T-helper 2 cell treated with Interferon-gamma antibody and Interleukin-4, amounts not matched to agents 100 ng/mL and 5 ng/mL, for 36 hours (primary cell): ENCODE results near the gene ALKBH4. TPM values are rescaled to one million over a fixed set of nuclear protein-coding genes. Genes with fewer than 3 reads are reported as not detected.
"Not testable (repeated sequence)": the region's sequence is repeated elsewhere in the genome, so short reads cannot be mapped to it uniquely, and the experiment has no call there.

Experiments
- intact Hi-C: fragments of 100-400 bp; cut with micrococcal nuclease; formaldehyde crosslinking; loops from one replicate; pipeline ENCODE4 v1.15.1; 2023
- total RNA-seq: library from RNA; stranded (reverse); gene quantifications from 2 replicates; pipeline ENCODE4 v1.2.3, GENCODE V29; 2022

Gene ALKBH4
- total RNA-seq, 1 donor from 2014 or later, result 10.2 TPM

GRCh38 chr7:102478314-102479208, 13.9 kb upstream of the ALKBH4 start, which contains the start of gene POLR2J:
Gene POLR2J, minus strand, starts transcription at chr7:102478922. Its CDS starts 62 bp downstream, at chr7:102478860.
- intact Hi-C loops, result not testable (repeated sequence)

GRCh38 chr7:102474736-102475435, 10.2 kb upstream of the ALKBH4 start:
- intact Hi-C loops, result not testable (repeated sequence)

DNA sequence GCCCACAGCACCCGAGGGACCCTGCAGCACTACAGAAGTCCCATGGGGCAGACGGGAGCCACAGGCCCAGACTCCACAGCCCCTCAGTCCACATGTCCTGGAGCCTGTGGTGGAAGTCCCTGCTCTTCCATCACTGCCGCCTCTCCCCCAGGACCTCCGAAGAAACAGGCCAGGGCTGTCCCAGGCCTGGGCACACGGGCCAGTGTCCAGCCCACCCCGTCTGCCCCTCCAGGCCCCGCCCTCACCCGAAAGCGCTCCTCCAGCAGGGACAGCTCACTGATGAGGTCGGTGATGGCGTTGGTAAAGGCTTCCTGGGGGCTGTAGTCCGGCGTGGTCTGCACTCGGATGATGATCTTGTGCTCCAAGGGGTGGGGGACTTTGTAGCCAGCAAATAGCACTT, 9.5 kb upstream of the ALKBH4 start:
- intact Hi-C loops, result not testable (repeated sequence)

GRCh38 chr7:102473271-102473991, 8.8 kb upstream of the ALKBH4 start:
- intact Hi-C loops, result no loop called here

GRCh38 chr7:102472126-102473041, 7.7 kb upstream of the ALKBH4 start:
- intact Hi-C loops, result no loop called here

DNA sequence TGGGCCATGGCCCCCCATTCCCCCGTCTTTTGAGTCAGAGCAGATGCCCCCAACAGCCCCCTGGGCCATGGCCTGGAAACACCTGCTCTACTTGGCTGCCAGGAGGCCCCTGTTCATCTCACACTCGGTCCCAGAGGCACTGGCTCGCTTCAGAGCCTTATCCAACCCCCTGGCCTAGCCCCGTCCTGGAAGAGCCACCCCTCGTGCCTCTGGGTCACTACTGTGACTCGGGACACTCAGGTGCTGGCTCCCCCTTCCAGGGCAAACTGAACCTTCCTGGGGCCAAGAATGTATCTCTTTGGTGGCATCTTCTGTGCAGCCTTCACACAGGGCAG, 7.1 kb upstream of the ALKBH4 start:
- intact Hi-C loops, result no loop called here

DNA sequence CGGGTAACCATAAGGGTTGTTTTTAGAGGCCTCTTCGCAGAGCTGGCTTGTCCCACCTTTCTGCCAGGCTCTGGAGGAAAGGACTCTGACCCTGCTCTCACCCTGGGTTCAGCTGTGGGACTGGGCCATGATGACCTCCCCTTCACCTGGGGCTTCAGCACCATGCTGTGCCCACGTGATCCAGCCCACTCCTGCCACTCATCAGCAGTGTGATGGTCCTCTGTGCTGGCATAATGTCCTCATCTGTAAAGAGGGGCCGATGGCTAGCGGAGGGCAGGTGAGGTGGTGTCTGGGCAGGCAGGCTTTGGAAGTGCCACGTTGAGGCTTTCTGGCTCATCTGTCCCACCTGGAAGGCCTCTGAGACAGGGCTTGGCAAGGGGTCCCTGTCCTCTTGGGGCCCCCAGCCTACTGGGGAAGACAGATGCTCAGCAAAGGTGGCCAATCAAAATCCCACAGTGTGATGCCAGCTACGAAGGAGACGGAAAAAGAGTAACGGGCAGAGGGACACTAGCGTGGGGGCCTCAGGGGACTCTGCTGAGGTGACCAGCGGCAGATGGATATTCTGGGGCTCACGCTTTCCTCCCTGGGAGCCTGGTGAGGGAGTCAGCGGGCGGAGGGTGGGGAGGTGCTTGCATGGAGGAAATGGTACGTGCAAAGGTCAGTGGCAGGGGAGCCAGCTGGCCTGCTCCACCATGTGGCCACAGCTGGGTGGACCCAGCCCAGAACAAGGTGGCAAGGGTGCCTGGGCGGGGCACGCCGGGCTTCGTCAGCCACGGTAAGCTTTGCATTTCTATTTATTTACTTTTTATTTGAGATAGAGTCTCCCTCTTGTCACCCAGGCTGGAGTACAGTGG, 5.5 kb upstream of the ALKBH4 start:
- intact Hi-C loops, result loop anchor here (5.0 kb wide), 1 partner anchor 68 kb away; no protein-coding TSS in a partner anchor

GRCh38 chr7:102469351-102469971, 4.8 kb upstream of the ALKBH4 start:
- intact Hi-C loops, result loop anchor here (5.0 kb wide), 1 partner anchor 67 kb away; no protein-coding TSS in a partner anchor

- intact Hi-C loops, result loop anchor here (5.0 kb wide), 1 partner anchor 66 kb away; no protein-coding TSS in a partner anchor
These were observed 4.1 kb upstream of the ALKBH4 start for GRCh38 chr7:102468478-102469350.

GRCh38 chr7:102467581-102468477, 3.2 kb upstream of the ALKBH4 start:
- intact Hi-C loops, result loop anchor here (5.0 kb wide), 1 partner anchor 66 kb away; no protein-coding TSS in a partner anchor

DNA sequence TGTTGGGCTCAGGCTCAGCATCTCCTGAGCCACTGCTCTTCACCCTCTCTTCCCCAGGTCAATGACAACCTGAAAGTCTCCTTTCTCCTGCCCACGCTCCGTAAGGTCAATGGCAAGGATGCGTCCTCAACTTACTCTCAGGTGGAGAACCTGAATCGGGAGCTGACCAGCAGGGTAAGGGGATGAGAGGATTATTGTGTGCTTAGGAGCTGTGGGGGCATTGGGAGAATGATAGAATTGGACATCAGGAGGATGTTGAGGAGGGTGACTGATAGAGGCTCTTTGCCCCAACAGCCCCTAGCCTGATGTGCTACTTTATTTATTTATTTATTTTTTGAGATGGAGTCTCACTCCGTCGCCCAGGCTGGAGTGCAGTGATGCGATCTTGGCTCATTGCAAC, 1.4 kb upstream of the ALKBH4 start:
- intact Hi-C loops, result loop anchor here (5.0 kb wide), 1 partner anchor 64 kb away; no protein-coding TSS in a partner anchor

DNA sequence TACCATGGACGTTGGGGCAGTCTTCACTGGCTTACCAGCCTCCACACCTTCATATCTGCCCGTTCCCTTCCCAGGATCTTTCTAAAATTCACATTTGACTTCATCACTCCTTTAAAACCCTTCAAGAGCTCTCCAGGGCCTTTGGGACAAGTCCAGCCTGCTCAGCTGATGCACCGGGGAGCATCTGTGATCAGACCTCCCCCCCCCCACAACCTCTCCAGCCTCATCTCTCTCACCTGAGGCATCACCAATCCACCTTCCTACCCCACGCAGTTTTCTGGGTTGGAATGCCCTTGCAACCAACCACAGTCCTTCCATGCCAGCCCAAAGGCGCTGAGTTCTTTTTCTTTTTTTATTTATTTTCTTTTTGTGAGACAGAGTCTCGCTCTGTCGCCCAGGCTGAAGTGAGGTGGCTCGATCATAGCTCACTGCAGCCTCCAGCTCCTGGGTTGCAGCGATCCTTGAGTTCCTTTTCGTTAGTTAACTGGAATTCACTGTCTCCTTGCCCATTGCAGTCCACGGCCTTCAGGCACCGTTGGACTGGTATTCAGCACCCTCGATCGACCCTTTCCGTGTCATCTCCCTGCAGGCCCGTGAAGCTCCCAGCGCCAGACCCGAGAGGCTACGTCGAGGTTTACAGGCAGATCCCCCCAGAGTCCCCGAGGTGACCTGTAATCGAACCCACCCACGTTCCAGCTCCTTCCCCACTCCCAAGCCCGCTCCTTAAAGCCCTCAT, 654 bp downstream of the ALKBH4 start:
- intact Hi-C loops, result loop anchor here (1.0 to 5.0 kb wide), 2 partner anchors 38 to 102 kb away; no protein-coding TSS in a partner anchor

GRCh38 chr7:102460467-102460866, 4.2 kb downstream of the ALKBH4 start:
- intact Hi-C loops, result loop anchor here (5.0 kb wide), 1 partner anchor 98 kb away; no protein-coding TSS in a partner anchor

- intact Hi-C loops, result no loop called here
These were observed 5.3 kb downstream of the ALKBH4 start for GRCh38 chr7:102459221-102459844.

GRCh38 chr7:102457352-102457924, 7.2 kb downstream of the ALKBH4 start:
- intact Hi-C loops, result no loop called here
